ENCODE measurements around the gene SF1.

DNA sequence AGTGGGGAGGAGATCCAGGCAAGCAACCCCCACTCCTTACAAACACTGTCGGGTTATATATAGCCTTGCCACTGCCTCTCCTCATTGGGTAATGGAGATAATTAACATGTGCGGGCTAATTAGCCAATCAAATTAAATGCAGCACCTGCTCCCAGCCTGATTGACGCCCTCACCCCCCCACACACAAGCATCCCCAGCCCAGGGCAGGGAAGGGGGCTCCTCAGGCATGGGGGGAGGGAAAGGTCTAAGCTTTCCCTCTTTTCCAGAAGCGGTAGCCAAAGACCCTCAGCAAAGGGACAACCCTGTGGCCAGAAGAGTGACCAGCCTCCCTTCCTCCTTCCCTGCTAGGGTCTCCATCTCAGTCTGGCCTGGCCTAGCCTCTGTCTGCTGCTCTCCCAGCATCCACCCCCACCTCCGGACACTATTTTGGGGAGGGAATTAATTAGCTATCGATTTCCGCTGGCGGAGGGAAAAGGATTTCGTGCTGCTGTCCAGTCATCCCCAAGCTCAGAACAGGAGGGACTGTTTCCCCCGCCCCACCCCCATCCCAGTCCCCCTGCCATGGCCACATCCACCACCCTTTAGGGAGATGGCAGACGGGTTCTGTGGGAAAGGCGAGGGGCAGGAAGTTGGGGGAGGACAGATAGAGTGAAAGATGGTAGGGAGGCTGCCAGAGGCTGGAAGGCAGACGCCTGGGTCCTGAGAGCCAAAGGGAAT is 62.4 kb downstream of the SF1 start:
- TF ChIP-seq, protein P1, sequence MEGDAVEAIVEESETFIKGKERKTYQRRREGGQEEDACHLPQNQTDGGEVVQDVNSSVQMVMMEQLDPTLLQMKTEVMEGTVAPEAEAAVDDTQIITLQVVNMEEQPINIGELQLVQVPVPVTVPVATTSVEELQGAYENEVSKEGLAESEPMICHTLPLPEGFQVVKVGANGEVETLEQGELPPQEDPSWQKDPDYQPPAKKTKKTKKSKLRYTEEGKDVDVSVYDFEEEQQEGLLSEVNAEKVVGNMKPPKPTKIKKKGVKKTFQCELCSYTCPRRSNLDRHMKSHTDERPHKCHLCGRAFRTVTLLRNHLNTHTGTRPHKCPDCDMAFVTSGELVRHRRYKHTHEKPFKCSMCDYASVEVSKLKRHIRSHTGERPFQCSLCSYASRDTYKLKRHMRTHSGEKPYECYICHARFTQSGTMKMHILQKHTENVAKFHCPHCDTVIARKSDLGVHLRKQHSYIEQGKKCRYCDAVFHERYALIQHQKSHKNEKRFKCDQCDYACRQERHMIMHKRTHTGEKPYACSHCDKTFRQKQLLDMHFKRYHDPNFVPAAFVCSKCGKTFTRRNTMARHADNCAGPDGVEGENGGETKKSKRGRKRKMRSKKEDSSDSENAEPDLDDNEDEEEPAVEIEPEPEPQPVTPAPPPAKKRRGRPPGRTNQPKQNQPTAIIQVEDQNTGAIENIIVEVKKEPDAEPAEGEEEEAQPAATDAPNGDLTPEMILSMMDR (IDR thresholded peaks at IDR 0.05): no peak
- TF ChIP-seq POLR2AphosphoS5 (IDR thresholded peaks at IDR 0.05; ENCODE audit: insufficient read depth in 1 of 2, low read depth in 1 of 2): no peak

Data from vagina (tissue), 2 donors.